ENCODE measurements around the gene RMND1. TPM values are rescaled to one million over a fixed set of nuclear protein-coding genes. Genes with fewer than 3 reads are reported as not detected.

The RMND1 gene, protein sequence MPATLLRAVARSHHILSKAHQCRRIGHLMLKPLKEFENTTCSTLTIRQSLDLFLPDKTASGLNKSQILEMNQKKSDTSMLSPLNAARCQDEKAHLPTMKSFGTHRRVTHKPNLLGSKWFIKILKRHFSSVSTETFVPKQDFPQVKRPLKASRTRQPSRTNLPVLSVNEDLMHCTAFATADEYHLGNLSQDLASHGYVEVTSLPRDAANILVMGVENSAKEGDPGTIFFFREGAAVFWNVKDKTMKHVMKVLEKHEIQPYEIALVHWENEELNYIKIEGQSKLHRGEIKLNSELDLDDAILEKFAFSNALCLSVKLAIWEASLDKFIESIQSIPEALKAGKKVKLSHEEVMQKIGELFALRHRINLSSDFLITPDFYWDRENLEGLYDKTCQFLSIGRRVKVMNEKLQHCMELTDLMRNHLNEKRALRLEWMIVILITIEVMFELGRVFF
- 19.7 and 27.4 TPM in 2 replicates for total RNA-seq (2014; rRNA removed; shearing (Covaris generic))
- polyA plus RNA-seq (2014; cell fraction: nucleus; rRNA removed), result 7.5 and 12.9 TPM in 2 replicates

DNA sequence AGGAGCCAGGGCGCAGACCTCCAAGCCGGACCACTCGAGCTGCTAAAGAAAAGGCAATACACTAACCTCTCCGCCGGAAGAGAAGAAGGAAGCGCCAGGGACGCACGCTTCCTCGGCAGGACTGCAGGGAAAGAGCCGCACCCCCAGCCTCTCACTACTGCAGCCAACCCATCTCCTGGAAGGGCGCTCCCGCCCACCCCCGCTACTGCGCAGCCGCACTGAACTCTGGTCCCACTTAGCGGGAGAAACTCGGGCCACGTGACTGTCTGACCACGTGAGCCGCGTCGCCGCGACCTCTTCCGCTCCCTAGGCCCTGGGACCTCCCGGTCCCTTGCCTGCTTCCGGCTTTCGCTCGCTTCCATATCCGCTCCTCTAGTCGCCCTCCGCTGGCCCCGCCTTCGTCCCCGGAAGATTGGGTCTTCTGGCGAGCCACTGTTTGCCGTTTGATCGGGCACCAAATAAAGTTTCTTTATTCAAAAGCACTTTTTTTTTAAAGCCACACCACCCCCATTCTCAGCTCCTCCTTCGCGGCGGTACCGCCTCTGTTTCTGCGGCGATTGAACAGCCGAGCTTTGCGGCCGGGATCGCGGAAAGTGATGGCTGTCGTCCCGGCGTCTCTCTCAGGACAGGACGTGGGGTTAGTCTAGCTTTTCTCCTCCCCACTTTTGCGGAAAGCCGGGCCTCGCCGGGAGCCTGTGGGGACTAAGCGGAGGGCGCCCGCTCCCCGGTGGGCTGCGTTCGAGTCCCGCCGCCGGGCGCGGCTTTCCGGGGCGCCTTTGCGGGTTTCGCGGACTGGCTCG, at the start of gene RMND1:
TSS of gene RMND1 (minus strand) at position 177 of the 800 bp plus-strand sequence. CDS start 6,315 bp downstream, outside the sequence.
- DNase-seq (ENCODE audit: extremely low read depth, low read depth), result peak; percentile 99

DNA sequence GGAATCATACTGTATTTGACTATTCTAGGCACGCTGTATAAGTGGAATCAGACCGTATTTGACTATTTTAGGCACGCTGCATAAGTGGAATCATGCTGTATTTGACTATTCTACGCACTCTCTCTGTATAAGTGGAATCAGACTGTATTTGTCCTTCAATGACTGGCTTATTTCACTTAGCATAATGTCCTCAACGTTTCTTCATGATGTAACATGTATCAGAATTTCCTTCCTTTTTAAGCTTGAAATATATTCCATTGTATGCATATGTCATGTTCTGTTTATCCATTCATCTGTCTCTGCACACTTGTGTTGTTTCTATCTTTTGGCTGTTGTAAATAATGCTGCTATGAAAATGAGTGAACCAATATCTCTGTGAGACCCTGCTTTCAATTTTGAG, 47.6 kb upstream of the RMND1 start:
- DNase-seq (ENCODE audit: extremely low read depth, low read depth), result no peak

DNA sequence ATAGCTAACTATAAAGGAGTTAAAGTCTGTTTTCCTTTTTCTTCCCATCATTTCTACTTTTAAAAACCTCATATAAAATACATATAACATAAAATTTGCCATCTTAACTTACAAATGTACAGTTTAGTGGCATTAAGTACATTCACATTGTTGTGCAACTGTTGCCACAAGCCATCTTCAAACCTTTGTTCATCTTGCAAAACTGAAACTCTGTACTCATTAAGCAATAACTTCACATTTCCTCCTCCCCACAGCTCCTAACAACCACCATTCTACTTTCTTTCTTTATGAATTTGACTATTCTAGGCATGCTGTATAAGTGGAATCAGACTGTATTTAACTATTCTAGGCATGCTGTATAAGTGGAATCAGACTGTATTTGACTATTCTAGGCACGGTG, 46.4 kb upstream of the RMND1 start:
- no peak for DNase-seq (ENCODE audit: extremely low read depth, low read depth)

DNA sequence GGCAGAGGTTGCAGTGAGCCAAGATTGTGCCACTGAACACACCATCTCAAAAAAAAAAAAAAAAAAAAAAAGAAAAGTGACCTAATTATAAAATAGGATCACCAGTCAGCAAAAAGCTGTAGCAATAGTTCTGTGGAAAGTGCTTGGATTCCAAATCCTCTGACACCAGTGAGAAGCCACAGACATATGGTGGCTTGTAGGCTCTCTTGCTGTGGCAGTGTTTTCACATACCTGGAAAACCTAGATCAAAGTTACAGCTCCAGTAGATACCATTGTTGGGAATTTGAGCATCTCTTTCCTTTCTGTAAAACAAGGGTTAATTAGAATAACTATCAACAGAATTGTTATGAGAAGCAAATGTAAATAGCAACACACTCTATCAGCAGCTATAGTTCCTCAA, 46.0 kb upstream of the RMND1 start:
- DNase-seq (ENCODE audit: extremely low read depth, low read depth), result no peak

DNA sequence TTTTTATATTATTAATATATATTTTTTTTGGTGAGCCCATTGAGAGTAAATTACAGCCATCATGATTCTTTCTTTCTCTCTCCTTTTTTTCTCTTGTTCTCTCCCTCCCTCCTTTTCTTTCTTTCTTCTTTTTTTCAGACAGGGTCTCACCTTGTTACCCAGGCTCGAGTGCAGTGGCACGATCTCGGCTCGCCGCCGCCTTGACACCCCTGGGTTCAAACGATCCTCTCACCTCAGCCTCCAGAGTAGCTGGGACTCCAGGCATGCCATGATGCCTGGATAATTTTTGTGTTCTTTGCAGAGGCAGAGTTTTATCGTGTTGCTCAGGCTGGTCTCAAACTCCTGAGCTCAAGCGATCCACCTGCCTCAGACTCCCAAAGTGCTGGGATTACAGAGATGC, 43.5 kb upstream of the RMND1 start:
- DNase-seq (ENCODE audit: extremely low read depth, low read depth), result no peak

DNA sequence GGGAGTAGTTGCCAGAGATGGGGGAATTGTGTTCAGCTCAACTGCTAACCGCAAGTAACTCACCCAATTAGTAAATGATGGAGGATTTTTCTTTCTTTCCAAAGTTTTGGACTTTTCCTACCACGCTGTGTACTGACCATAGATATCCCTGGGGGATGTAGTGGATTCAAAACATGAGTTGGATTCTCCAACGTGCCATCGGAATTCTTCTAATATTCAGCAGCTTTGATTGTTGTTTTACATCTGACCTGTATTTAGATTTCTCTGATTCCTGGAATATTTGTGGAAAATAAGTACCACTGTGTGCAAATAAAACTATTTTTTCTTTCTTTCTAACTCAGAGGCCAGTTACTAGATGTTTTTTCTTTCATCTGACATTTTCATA, 43.0 kb upstream of the RMND1 start:
- no peak for DNase-seq (ENCODE audit: extremely low read depth, low read depth)

DNA sequence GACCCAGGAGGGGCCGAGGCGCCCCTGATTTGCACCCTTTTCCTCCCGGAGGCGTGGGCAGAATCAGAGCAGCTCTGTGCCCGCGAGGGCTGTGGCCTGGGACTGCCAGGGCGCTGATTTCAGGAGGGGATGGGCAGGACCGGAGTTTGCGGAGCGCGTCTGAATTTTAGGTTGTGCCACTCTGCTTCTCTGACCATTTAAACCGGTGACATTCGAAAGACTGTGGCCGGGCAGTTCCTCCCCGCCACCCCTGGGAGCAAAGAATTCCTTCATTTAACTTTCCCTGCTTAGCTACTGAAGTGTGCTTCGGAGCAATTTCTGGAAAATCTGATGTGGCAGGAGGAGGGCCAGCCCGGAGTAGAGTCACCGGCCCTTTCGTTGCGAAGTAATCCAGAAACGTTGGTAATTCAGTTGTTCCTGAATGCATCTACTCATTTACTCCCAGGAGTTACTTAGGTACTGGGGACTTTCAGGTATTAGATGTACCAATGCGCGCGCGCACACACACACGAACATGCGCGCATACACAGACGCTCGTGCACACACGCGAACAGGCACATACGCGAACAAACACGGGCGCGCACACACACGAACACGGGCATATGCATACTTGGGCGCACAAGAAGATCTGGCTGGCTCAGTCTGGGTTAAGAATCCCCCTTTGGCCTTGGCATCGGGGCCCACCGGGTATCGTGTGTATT, 42.5 kb upstream of the RMND1 start:
- no peak for DNase-seq (ENCODE audit: extremely low read depth, low read depth)

DNA sequence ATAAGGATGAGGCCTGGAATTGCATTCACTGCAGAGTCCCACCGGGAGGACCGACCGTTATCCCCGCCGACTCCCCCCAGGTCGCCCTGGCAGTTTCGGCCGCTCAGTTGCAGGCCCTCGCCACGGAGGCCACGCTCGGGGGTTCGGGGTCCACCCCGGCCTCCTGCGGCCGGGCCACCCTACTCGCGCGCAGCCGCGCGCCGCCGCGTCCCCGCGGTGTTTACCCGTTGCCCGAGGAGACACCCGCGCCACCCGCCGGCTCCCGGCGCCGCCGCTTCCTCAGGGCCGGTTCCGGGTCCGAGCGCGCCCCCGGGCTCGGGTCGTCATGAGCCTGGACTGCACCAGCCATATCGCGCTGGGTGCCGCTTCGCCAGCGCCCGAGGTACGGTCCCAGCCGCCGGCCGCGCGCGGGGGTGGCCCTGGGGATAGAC, 41.9 kb upstream of the RMND1 start, which contains the start of gene CCDC170:
TSS of gene CCDC170 (plus strand) at position 214 of the 431 bp plus-strand sequence. CDS start at position 326, 112 bp downstream.
- DNase-seq (ENCODE audit: extremely low read depth, low read depth), result no peak

DNA sequence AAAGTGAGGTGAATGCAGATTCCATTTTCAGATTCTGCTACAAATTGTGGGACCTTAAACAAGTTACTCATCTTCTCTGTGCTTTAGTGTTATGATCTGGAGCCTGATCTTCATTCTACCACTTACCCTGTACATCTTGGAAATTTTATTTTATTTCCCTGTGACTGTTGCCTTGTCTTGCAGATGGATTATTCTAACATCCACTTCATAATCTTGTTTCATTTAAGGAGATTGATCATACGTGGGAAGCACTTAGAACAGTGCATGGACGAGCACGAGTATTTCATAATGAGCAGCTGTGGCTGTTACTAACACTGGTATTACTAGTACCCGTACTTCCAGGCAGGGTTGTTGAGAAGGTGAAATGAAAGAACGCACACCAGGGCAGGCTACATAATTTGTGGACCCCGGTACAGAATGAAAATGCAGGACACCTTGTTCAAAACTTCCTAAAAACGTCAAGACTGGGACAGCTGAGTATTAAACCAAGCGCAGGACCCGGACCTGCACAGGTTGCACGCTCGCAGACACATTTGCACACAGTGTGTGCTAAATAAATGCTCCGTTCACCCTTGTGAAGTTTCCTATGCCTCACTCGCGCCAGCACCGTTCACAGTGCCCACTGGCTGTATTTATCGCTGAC, 41.4 kb upstream of the RMND1 start:
- no peak for DNase-seq (ENCODE audit: extremely low read depth, low read depth)

DNA sequence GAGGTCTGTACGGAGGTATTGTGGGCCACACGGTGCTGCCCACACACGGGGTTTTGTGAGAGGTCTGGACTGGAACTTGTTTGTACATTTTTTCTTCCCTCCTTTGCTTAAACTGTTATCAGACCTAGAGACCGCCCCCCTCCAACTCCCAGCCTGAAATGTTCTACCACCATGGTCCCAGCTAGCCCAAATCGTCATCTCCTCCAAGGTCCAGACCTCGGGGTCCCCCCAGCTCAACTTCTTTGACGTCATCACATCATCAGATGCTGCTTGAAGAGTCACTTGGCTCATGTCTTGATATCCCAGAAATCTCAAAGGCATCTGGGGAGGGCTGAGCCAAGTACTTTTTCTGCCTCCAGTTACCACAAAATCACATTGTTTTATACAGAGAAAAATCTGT, 39.1 kb upstream of the RMND1 start:
- DNase-seq (ENCODE audit: extremely low read depth, low read depth), result no peak

DNA sequence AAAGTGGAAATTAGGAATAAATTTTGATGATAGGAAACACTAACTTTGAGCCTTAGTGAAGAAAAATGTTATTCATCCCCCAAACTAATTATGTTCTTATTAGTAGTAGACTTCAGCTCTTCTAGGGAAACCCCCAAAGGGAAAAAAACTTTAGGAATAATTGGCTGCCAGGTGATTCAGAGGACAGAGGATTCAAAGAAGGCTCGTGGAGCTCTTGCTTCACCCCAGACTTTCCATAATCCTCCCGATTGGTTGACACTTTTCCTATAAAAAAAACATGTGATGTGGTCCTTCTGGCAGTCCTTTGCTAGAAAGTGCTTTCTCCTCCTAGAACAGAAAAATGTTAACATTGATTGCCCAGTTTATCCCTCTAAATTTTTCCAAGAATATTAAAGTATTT, 36.3 kb upstream of the RMND1 start:
- DNase-seq (ENCODE audit: extremely low read depth, low read depth), result no peak

DNA sequence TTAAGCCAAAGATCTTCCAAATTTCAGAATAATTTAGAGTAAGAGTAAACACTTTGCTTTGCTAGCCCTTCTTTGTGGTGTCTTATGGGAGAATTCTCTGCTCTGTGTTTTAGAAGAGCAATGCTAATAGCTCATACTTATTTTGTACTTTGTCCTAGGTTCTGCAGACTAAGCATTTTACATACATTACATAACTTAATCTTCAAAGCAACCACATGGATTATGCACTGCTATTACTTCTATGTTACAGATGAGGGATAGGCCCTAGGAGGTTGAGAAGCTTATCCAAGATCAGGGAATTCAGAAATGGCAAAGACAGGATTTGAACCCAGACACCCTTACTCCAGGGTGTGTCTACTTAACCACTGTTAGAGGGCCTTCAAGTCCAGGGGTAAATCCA, 32.1 kb upstream of the RMND1 start:
- DNase-seq (ENCODE audit: extremely low read depth, low read depth), result no peak

DNA sequence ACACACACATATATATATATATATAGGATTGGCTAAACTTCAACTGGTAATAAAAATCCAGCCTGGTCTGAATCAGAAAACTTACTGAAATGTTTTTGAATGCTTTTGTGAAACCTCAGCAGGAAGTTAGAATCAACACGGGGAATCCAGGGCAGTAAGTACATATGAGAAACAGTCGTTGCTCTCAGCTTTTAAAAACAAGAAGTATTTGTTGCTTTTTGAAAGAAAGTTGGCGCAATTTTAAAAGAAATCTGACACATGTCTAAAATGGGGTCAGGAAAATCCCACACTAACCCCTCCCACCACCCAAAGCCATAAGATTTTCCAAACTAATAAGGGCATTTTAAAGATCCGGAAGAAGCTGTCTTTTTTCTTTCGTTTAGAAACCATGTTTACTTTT, 30.4 kb upstream of the RMND1 start:
- no peak for DNase-seq (ENCODE audit: extremely low read depth, low read depth)

DNA sequence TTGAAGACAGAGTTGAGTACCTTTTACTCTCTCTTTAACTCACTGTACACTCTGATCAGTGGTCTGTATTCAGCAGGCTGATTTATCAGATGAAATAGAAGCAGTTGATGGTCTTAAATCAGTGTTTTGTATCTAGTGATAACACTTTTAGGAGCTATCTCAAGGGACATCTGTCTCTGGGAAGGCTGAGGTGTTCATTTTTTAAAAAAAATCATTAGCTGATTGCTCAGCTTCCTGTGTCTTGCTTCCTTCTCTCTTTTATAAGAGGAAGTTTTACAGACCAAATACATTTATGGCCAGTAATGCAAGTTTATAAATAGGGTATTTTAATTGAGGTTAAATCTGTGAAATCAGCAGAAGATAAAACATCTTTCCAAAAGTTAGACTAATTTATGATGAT, 29.9 kb upstream of the RMND1 start:
- no peak for DNase-seq (ENCODE audit: extremely low read depth, low read depth)

DNA sequence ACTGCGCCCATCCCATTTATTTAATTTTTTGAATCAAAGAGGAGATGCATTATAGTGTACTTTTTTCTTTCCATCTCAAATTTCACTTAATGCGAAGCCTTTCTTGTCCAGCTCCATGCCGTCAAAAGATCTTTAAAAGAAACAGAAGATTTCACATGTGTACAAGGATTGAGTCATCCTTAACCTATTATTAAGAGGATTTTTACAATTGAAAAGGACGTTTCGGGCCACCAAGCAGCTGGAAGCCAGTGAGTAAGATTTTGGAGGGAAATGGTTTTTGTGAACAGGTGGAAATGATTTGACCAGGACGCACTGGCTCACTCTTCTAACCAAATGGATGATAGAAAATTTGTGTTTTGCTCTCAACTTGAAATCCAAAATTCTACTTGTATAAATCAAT, 26.7 kb upstream of the RMND1 start:
- no peak for DNase-seq (ENCODE audit: extremely low read depth, low read depth)

DNA sequence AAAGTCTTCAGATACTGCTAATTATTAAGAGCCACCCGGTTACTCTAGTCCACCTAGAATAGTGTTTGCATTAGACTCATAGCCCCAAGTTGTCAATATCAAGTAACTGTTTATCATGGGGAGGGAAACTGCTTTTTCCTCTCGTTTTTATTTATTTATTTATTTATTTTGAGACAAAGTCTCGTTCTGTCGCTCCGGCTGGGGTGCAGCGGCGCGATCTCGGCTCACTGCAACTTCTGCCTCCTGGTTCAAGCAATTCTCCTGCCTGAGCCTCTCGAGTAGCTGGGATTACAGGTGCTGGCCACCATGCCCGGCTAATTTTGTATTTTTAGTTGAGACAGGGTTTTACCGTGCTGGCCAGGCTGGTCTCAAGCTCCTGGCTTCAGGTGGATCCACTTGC, 25.8 kb upstream of the RMND1 start:
- no peak for DNase-seq (ENCODE audit: extremely low read depth, low read depth)

DNA sequence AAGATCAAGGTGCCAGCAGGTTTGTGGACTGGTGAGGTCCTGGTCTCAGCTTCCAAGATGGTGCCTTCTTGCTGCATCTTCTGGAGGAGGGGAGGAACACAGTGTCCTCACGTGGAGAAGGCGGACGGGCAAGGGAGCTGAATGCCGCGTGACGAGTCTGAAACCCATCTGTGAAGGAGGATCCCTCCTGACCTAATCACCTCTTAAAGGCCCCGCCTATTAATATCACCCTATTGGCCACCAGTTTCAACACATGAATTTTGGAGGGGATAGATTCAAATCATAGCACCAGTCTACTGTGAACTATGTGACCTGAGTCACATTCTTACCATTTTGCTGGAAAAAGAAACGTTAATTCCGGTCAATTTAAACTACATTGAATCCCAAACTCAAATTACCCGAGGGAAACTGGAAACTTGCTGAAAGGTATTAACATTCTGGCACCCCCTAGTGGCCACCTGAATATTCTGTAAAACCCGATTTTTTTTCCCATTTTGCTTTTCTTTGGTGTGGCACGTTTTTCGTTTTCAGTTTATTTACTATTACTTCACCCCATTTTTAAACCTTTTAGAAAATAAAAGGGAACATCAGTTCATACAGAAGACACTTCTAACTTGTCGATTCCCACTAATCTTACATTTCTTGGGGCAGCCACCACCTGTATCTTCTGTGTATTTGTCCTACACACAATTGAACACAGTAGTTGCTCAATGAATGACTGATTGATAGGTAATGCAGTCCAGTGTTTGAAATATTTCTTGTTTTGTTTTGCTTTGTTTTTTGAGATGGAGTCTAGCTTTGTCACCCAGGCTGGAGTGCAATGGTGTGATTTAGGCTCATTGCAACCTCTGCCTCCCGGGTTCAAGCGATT, 24.0 kb upstream of the RMND1 start:
- peak; percentile 26 for DNase-seq (ENCODE audit: extremely low read depth, low read depth)

DNA sequence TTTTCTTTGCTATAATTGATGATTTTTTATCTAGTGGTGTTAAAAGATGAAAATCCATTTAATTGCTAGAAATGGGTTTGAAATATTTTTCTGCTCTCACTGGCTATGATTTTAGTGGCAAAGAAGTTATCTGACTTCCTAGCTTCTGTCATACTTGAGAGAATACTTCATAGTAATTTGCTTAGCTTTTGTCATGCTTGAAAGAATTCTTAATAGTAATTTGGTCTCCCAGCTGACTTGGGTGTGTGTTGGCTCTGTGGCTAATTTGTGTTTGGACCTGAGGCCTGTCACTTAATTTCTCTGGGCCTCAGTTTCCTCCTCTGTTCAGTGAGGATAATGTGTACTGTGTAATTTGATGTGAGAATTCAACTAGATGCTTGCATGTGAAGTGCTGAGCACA, 12.8 kb upstream of the RMND1 start:
- no peak for DNase-seq (ENCODE audit: extremely low read depth, low read depth)

DNA sequence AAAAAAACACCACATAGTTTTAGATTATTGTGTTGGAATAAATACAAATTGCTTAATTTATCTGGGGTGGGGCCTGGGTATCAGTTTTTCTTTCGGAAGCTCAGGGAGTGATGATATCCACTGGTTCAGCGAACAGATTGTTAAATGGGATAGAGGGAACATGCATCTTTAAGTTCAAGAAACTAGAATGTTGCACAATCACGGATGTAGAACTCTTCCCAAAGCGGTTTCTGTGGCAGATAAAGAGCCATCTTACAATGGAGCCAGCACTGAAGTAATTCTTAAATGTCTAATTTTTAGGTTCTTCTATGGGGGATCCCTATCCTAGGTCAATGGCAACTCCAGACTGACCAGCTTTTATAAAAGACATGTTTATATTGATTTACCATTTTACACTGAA, 9.7 kb upstream of the RMND1 start:
- no peak for DNase-seq (ENCODE audit: extremely low read depth, low read depth)

Data from NCI-H460 (cell line).